HuH-7 (cell line): ENCODE data around the gene KCNIP3.
"Not testable (repeated sequence)": the region's sequence is repeated elsewhere in the genome, so short reads cannot be mapped to it uniquely, and the experiment has no call there.

ENCODE experiments used
- DNase-seq: peaks from one replicate; pipeline ENCODE4 v3.0.0; 2011; ENCODE audit warnings: low spot score

KCNIP3 gene

DNA sequence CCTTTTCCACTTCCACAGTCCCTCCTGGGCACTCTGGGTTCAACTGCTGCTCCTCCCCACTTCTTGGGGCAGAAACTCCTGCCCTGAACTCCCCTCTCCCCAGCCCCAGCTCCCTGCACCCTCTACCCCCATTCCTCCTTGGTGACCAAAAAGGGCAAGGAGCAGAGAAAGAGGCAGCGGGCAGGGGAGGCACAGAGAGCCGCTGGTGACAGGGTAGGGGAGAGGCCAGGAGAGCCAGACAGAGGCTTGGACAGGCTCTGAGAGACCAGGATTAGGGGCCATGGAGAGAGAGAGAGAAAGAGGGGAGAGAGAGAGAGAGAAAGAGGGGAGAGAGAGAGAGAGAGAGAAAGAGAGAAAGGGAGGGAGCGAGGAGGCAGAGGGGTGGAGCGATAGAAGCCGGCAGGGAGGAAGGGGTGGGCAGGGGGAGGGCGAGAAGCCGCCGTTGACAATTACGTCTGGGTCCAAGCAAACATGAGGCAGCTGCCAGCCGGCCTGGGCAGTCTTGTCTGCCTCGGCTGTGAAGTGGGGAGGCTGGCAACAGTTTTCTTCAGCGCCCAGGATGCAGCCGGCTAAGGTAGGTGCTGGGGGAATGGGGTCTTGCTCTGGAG lies at the start of gene KCNIP3:
KCNIP3 (plus strand) TSS at position 468 of the 608 bp plus-strand sequence; CDS start at position 560, 92 bp downstream.
- DNase-seq, result no peak

DNA sequence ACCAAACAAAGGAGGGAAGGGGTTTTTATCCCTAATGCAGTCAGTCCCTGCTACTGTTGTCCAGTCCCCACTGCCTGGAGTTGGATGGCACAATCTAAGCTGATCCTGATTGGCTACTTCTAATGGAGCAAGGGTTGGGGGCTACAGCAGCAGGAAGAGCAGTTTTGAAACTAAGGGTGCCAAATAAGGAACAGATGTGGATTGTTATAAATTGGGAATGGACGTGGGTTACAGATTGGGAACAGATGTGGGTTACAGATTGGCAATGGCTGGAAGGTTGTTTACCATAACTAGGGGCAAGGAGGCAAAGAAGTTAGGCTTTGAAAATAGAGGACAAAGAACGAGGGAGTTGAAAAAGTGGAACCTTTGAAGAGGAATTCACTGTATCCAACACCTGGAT lies 38.9 kb upstream of the KCNIP3 start:
- DNase-seq, result no peak

DNA sequence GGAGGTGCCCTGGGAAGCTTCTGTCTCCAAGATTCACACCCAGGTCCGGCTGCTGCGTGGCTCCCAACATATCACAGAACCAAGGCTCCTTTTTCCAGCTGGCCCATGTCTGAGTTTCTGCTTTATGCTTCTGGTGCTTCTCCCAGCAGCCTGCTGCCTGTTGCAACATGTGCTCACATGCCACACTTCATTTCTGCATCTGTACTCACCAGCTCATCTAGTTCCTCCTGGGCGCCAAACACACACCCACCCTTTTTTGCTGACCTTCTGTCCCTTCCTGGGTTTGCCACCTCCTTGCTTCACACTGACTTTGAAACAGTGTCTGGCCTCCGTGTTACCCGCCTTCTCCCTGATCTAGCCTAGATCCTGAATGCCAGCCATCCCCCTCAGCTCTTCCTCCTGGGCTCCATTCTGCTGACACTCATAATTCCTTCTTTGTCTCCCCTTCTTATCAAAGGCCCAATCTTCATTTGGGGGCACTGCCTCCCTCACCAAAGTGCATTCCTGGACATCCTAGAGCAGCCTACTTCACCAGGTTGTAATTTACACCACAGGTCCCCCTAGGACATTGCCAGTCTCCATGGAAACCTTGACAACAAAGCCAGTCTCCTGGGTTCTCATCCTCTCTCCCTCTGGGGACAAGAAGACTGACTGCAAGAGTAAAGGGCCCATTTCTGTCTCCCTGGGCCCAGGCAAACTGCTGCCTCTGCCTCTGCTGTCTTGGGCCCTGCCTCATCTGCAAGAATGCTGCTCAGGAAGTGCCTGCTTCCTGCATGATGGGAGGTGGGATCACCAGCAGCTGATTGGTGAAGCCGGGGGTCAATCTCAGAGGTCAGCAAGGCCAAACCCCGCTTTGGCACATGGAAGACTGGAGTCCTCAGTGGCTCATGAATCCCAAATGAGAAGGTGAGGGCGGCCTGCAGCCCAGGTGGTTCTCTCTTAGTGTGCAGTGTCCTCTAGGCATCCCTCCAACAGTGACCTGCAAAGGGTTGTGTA lies 36.8 kb upstream of the KCNIP3 start:
- no peak for DNase-seq

DNA sequence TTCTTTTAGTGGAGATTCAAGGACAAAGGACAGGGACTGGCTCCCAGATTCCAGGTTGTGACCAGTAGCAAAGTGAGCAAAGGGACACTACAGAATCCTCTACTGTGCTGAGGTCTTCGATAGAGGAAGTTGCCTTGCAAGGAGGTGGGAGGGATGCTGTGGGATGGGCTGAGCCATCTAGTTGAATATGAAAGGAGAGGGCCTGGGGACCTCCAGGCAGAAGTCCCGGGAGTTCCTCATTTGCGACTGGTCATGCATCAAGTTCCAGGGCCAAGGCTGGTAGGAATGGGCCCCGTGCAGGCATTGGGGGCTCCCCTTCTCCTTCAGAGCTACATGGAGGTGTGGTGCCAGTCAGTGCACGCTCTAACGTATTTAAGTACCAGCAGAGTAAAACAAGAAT lies 35.5 kb upstream of the KCNIP3 start:
- no peak for DNase-seq

DNA sequence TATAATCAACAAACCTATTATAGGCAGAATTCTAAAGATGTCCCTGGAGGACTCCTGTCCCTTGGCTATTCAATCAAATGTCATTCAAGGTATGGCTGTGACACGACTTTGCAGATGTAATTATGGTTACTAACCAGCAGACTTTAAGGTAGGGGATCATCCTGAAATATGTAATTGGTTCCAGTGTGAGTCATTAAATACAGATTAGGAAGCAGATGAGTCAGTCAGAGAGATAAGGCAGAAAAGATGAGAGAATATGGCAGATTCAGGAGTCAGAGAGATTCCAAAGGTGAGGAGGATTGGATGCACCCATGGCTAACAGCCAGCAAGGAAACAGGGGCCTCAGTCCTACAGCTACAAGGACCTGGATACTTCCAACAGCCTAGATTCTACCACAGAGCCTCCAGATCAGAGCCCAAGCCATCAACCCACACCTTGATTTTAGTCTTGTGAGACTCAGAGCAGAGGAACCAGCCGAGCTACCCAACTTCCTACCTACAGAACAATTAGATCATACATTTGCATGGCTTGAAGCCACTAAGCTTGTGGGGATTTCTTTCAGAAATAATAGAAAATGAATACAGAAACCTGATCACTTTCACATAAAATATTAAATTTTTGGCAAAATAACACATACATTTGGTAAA lies 34.1 kb upstream of the KCNIP3 start:
- DNase-seq, result no peak

DNA sequence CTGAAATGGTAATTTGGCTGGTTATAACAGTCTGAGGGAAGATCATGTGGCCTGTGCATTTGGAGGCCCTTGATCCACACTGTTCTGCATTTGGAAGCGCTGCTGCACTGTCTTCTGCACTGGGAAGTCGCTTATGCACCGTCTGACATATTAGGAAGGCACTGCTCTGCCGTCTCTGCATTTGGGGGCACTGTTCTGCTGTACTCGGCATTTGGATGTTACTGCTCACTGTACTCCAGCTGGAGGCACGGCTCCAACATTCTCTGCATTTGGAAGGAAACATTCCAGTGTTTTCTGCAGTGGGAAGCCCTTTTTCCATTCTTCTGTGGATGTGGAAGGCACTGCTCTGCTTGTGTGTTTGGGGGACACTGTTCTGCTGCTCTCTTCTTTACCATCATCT lies 32.5 kb upstream of the KCNIP3 start:
- DNase-seq, result no peak

DNA sequence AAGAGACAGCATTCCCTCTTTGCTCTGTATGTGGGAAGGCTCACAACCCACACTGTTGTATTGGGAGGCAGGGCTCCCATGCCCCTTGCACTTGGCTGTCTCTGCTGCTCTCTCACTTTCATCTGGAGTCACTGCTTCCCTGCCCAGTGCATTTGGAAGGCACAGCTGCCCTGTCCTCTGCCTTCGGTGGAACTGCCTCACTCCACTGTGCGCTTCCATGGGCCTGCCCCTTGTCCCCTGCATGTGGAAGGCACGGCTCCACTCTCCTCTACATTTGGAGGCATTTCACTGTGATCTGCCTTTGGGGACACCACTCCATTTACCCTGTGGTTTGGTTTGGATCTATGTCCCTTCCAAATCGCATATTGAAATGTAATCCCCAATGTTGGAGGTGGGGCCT lies 32.0 kb upstream of the KCNIP3 start:
- no peak for DNase-seq

DNA sequence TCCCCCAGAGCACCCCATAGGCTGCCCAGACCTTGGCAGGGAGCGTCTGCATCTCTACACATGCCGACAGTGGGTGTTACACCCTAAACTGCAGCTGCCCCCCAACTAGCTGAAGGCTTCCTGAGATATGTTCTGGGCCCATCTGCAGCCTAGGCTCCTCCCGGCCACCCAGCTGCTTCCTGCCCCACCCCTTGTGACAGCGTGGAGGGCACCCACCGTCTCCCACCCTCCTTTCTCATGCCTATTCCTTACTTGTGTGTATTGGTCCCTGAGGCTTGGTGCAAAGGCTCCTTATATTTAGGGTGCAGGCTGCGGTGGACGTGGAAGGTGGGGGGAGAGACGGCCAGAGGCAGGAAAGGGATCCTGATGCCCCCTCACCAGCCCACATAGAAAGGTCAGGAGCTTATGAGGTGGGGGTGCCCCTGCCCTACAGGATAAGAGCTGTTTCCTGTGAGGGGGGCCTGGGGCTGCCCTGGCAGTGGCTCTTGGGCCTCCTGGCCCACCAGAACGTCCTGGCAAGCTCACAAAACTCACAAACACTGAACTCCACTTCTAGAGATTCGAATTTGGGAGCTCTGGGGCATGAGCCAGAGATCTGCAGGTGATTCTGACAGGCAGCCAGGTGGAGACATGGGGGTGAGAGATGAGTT lies 30.2 kb upstream of the KCNIP3 start:
- no peak for DNase-seq

DNA sequence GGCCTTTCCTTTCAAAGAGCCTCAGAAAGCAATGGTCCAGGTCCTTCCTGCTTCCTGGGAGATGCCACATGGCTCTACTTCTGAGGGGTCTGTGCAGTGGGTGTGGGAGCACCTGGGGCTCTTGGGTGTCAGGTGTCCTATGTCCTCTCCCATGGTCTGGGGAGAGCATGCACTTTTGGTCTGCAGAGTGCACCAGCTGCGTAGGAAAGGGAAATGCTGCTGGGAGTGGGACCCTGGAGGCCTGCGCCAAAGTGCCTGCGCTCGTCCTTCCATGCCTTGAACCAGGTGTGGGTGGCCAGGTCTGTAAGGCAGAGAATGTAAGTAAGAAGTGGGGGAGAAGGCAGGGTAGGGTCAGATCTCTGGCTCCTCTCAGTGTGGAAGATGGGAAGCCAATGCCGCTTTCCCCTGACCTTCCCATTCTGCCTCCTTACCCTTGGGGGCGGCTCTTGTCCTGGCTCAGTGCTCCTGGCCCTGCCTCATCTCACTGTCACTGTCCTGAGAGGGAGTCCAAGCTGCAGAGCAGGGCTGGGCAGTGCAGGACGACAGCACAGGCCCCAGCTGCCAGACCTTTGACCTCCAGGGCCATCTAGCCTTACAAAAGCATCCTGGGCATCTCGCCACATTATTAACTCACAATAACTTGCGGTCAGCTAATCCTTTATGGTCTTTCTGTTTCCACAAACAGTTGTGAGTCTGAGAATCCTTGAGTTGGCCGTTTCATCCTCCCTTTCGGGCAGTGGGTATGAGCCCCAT lies 29.5 kb upstream of the KCNIP3 start:
- no peak for DNase-seq

DNA sequence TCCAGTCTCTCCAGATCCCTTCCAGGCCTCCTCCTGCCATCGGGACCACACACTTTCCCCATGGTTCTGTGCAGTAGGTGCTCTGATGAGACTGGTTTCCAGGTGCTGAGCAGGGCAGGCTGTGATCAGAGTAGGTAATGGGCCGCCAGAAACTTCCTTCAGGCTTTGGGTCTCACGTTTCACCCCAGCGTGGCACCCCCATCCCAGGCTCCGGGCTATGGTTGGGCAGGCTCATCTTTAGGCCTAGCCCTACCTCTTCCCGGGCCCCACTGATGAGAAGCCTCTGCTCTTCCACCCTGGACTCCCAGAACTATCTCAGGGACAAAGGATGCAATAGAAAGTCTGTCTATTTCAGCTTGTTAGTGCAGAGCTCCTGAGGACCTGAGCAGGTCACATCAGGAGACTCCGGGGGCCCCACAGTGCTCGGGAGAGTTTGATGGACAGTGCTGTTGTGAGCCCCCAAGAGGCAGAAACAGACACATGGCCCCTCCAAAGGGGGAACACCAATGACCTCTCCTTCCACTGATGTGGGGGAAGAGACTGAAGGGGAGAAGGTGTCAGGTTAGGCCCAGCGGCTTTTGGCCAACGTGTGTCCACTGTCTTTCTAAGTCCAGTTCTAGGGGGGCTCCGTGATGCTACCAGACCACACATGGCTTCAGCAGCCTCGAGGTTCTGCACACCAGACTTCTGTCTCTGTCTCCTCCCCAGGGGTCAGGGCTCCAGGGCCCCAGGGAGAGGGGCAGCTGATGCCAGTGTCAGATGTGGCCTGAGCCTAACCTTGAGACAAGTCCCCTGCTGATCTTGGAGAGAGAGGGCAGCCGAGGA lies 28.7 kb upstream of the KCNIP3 start:
- DNase-seq, result no peak

DNA sequence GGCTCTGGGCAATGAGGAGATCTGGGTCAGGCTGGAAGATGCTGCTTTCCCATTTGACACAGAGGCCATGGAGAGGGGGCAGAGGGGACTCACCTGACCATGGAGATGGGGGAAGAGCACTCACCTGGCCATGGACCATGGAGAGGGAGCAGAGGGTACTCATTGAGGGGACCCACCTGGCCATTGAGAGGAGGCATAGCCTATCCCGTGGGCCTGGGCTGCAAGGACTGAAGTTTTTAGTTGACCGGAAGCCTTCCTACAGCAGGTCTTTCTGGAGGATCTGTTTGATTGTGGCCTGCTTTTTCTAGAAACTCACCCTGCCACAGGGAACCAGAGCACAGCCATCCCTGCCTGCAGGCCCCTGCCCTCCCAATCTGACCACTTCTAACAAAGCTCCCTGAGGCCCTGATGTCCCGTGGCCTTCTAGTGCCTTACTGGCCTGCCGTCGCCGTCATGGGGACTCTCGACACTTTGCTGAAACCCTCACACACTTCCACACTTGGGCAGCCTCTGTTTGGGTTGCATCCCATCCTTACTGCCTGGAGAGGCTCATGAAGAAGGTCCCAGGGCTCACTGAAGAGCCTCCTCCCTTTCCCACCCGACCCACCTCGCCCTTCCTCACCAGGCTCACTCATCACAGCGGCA lies 28.0 kb upstream of the KCNIP3 start:
- no peak for DNase-seq

DNA sequence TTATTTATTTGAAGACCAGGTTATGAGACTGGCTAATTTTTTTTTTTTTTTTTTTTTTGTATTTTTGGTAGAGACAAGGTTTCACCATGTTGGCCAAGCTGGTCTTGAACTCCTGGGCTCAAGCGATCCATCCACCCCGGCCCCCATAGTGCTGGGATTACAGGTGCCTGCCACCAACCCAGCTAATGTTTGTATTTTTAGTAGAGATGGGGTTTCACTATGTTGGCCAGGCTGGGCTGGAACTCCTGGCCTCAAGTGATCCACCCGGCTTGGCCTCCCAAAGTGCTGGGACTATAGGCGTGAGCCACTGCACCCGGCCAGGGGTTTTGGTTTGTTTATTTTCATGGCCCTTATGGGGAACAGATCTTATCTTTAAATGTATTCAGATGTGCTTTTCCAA lies 27.4 kb upstream of the KCNIP3 start:
- DNase-seq, result not testable (repeated sequence)

DNA sequence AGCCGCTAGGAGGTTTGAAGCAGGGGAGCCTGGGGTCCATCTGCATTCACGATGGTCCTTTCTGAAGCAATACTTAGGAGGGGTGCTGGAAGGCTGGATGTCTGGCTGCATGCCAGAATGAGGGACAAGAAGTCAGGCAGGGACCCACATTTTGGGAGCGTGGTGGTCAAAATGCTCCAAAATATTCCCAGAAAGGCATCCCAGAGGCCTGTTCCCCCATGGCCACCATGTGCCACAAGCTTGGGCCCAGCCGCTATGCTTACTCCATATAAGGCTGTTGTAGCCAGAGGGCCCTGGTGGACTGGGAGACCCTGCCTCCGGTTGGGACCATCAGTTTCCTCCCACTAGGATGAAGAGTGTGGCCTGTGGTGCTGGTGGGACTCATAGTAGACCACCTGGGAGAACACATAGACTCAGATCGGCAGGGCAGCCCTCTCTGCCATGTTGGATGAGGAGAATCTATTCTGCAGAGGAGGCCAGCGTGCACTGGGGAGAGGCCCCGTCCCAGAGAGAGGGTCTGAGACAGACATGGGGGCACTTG lies 26.5 kb upstream of the KCNIP3 start:
- no peak for DNase-seq

DNA sequence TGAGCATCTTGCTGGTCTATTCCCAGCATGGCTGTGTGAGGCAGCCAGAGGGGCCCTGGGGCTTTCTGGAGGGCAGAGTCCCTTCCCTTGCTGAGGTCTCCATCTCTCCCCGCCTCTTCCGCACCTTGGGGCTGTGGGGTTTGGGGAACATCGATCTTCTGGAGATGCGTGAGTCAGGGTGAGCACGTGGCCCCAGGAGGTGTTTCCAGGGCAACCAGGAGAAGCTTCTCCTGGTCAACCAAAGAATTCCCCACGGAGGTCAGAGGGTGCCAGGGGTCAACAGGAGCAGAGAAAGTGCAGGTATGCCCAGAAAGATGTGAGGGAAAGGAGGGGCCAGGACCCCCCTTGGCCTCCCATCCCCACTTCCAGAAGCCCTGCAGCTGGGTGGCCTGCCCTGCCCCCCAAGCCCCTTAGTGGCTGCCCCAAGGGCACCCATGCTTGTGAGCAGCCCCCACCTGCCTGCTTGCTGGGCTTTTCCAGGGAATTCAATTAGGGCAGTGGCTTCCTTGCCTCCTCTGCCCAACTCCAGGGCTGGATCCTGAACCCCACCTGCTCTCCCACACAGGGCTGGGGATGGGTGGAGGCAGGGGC lies 25.7 kb upstream of the KCNIP3 start:
- no peak for DNase-seq

DNA sequence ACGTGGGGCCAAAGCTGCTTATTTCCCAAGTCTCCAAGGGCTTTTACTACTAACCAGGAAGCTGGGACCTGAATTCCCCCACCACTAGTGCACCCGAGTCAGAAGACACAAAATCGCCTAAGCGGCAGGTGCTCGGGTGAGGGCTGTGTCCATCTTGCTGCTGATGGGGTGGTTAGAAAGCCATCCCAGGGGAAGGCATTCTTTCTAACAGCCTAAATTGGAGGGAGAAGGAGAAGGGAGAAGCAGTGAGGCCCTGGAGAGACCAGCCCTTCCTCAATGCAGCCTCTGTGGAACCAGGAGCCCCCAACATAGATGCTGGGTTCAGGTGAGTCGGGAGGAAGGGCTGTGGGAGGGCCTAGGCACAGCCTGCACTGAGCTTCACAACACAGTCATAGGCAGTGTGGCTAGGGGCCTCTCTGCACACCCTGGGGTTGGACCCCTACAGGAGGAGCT lies 24.8 kb upstream of the KCNIP3 start:
- no peak for DNase-seq

DNA sequence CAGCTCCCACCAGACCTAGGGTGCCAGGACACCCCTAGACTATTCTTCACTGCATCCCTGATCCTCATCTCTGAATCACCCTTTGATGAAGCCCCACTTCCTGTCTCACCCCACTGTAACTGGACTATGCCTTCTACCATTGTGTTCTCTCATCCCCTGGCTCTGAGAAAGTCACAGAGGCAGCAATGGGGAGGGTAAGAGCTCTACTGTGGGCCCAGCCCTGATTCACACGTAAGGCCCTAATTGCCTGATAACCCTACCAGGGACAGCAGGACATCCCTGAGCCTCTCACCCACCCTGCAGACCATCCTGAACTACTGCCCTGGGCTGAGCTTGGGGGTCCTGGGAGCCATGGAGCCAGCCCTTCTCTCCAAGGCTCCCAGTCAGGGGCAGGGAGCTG lies 24.4 kb upstream of the KCNIP3 start:
- no peak for DNase-seq

DNA sequence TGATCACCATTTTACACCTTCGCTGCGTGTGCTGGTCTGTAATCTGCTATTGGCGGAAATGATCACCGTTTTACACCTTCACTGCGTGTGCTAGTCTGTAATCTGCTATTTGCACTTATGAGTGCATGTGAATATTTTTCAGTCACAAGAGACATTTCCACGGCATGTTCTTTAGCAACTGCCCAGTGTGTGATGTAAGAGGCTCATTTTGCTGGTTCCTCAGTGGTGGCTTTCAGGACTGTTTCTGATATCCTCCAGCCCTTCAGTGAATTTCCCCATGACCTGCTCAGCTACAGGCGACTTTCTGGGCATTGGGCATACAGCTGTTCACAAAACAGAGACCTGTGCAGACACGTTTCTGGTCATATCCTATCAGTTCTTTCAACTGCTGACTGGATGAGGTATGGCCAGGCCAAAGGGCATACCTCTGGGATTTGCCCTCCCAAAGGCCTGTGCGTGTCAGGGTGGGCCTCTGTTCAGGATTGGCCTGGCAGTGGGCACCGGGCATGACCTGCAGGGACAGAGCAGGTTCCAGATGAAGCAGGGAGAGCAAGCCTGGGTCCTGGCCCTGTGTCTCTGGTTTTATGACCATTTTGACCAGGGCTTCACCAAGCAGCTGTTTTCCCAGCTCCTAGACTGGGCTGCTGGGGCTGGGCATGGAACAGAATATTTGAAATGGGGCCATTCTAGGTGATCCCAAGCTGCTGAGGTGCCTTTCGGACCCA lies 23.4 kb upstream of the KCNIP3 start:
- no peak for DNase-seq

DNA sequence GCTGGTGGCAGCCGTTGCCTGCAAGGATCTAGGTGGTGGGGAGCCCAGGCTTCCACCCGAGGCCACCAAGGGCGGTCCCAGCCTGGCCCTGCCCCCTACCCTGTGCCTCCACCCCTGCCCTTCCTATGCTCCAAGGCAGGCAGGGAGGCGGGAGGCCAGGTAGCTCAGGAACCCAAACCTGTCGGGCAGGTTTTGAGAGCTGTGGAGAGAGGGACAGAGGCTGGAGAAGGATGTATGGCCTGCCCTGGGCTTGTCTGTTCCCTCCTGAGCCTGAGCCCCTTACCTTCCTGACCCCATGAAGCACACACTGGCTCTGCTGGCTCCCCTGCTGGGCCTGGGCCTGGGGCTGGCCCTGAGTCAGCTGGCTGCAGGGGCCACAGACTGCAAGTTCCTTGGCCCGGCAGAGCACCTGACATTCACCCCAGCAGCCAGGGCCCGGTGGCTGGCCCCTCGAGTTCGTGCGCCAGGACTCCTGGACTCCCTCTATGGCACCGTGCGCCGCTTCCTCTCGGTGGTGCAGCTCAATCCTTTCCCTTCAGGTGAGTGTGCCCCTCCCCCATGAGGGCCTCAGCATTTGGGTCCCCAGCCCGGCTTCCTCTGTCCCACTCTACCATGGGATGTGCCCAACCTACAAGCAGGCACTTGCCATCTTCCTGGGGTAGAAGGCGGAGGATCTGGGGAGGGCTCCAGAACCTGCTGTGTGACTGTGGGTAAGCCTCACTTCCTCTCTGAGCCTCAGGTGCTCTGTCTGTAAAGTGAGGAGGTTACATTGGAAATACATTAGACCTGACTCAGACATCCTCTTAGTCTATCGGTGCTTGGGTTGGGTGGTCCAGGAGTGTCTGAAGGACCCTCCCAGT lies 22.6 kb upstream of the KCNIP3 start, which contains the start of gene PROM2:
PROM2 (plus strand) TSS at position 159 of the 860 bp plus-strand sequence; CDS start at position 296, 137 bp downstream.
- DNase-seq, result no peak
